GM13977 (cell line): Measurements from ENCODE around the gene PXN.
"Not testable (repeated sequence)": the region's sequence is repeated elsewhere in the genome, so short reads cannot be mapped to it uniquely, and the experiment has no call there.

Source experiments
- DNase-seq: peaks from one replicate; pipeline ENCODE4 v3.0.0; 2012; ENCODE audit warnings: low spot score
- CTCF ChIP-seq: IDR thresholded peaks from 2 replicates; pipeline ENCODE4 v1.5.1; 2012; ENCODE audit warnings: mild to moderate bottlenecking, control low read depth; ENCODE audit not compliant: insufficient read depth; ENCODE audit errors: extremely low read depth, missing control alignments
- in situ Hi-C: fragments of 300-500 bp; cut with MboI; formaldehyde crosslinking; loops from one replicate; pipeline ENCODE4 v1.12.0; 2022; ENCODE audit warnings: low sequenced_read_pairs, low pct_unique_long_range_greater_than_20kb, mixed read lengths, inconsistent platforms; ENCODE audit not compliant: unreplicated experiment

Gene PXN

GRCh38 chr12:120206228-120206627 is 59.3 kb downstream of the PXN start:
- no peak for DNase-seq
- TF ChIP-seq CTCF: no peak
- in situ Hi-C loops: no loop called here

DNA sequence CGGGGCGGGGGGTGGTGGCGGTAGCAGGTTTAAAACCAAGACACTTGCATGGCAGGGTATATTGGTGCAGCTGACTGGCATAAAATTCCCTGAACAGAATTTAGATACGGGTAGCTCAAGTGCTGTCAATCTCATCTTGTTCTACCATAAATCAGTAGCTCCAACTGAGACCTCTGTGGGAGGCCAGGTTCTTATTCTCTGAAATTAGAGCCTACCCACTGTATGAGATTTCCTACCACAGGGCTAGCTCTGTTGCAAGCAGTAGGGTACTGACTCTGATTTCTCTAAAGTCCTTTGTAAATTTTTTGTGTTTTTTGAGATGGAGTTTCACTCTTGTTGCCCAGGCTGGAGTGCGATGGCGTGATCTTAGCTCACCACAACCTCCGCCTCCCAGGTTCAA is 61.4 kb downstream of the PXN start:
- TF ChIP-seq CTCF: no peak
- DNase-seq: no peak
- in situ Hi-C loops: no loop called here

DNA sequence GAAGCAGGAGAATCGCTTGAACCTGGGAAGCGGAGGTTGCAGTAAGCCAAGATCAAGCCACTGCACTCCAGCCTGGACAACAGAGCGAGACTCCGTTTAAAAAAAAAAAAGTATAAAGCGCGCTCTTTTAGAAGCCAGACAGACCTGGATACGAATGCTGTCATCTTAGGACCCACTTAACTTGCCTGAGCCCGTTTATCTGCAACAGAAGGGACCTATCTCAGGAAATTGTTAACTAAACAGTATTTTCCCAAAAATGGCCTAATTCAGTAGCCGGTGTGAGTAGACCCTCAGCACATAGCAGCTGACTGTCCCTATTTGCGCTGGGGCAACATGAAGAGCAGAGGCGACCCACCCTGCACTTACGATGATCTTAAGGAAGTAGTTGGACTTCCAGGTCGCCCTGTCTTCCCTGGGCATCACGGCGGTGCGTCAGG is 65.1 kb downstream of the PXN start:
- in situ Hi-C loops: no loop called here
- no peak for TF ChIP-seq CTCF
- DNase-seq: no peak

DNA sequence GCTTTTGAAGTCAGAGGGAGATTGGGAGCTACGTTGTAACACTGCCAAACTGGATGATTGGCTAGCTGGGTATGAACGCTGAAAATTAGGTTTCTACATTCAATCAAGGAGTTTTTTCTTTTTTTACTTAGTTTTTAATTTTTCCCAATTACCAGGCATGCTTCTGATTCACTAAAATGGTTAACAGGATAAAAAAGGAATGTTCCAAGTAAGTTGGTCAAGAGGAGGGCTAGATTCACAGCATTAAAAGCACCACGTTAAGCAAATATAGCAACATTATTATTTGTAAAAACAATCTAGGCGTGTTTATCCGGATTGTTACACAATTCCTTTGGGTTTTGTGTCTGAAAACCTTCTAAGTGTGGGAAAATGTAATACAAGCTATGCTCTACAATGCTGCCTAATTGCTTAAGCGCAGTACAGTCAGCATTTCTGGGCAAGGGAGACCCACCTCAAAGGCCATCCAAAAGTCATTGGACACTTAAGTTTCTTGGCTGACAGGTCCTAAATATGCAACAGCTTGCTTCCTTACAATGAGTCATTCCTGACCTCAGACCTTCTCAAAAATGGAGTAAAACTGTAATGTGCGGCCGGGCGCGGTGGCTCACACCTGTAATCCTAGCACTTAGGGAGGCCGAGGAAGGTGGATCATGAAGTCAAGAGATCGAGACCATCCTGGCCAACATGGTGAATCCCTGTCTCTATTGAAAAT is 65.8 kb downstream of the PXN start:
- DNase-seq: no peak
- TF ChIP-seq CTCF: no peak
- in situ Hi-C loops: no loop called here

- DNase-seq: no peak
- in situ Hi-C loops: no loop called here
These were observed 66.5 kb downstream of the PXN start for GRCh38 chr12:120199025-120199424.

GRCh38 chr12:120197542-120197887 is 68.0 kb downstream of the PXN start:
- in situ Hi-C loops: no loop called here
- no peak for TF ChIP-seq CTCF
- DNase-seq: no peak

More at GRCh38 chr12:120199025-120199424, 66.5 kb downstream of the PXN start:
- TF ChIP-seq CTCF: no peak

DNA sequence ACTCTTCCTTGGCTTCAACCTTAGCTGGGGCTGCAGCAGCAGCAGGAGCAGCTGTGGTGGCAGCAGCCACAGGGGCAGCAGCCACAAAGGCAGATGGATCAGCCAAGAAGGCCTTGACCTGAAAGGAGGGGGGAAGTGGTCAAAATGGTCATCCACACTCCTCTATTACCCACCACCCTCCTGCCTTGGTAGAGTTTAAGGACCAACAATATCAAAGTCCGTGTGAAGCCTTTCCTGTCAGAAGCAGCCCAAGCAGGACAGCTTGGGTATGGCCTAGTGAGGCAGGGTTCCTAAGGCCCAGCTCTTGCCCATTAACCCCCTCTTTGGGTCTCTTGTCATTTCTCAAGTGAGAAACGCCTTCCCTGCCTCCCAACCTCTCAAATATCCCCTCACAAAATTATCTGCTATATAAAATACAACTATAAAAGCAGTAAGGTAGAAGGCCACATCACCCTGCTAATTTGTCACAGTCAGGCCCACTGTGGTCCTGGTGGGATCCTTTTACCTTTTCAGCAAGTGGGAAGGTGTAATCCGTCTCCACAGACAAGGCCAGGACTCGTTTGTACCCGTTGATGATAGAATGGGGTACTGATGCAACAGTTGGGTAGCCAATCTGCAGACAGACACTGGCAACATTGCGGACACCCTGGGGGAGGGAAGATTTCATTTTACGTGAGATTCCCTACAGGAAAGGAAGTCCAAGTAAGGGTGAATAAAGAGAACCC is 68.6 kb downstream of the PXN start:
- in situ Hi-C loops, DNase-seq: not testable (repeated sequence)
